Skeletal muscle cell (primary cell): ENCODE measurements around the gene CLPTM1.
A peak's percentile ranks its signal among the peaks of the same experiment; 100 is the strongest.
"Not testable (repeated sequence)": the region's sequence is repeated elsewhere in the genome, so short reads cannot be mapped to it uniquely, and the experiment has no call there.

Experiments used
- DNase-seq: peaks from one replicate; pipeline ENCODE4 v3.0.0-alpha.2; 2010; ENCODE audit warnings: low read depth
- H3K4me3 ChIP-seq: 2 replicates; pipeline ENCODE4 v1.5.1; 2011; ENCODE audit warnings: low read depth, mild to moderate bottlenecking, control low read depth, low read length, moderate library complexity

The CLPTM1 gene

GRCh38 chr19:44969437-44969836 is 14.3 kb downstream of the CLPTM1 start:
- H3K4me3 ChIP-seq: no peak overlapping the region
- no peak for DNase-seq

GRCh38 chr19:44971451-44971850 is 16.3 kb downstream of the CLPTM1 start:
- DNase-seq, H3K4me3 ChIP-seq: not testable (repeated sequence)

- H3K4me3 ChIP-seq: no peak overlapping the region
- DNase-seq: no peak
Measured at GRCh38 chr19:44972802-44973201, 17.6 kb downstream of the CLPTM1 start.

GRCh38 chr19:44973982-44974735 is 19.0 kb downstream of the CLPTM1 start:
- no peak for DNase-seq
- H3K4me3 ChIP-seq: no peak overlapping the region

GRCh38 chr19:44974857-44975256 is 19.7 kb downstream of the CLPTM1 start:
- no peak for DNase-seq
- H3K4me3 ChIP-seq: no peak overlapping the region

GRCh38 chr19:44975444-44975843 is 20.3 kb downstream of the CLPTM1 start:
- DNase-seq: no peak
- no peak overlapping the region for H3K4me3 ChIP-seq

GRCh38 chr19:44984005-44984404 is 28.8 kb downstream of the CLPTM1 start:
- no peak overlapping the region for H3K4me3 ChIP-seq
- no peak for DNase-seq

GRCh38 chr19:44985445-44985844 is 30.3 kb downstream of the CLPTM1 start:
- no peak overlapping the region for H3K4me3 ChIP-seq
- DNase-seq: no peak

- no peak overlapping the region for H3K4me3 ChIP-seq
- DNase-seq: no peak
Measured at GRCh38 chr19:44986389-44986788, 31.2 kb downstream of the CLPTM1 start.

- no peak overlapping the region for H3K4me3 ChIP-seq
- no peak for DNase-seq
Measured at GRCh38 chr19:44987148-44987675, 32.0 kb downstream of the CLPTM1 start.

GRCh38 chr19:44988273-44988672 is 33.1 kb downstream of the CLPTM1 start:
- DNase-seq: no peak
- H3K4me3 ChIP-seq: no peak overlapping the region

- DNase-seq: peak; percentile 15
Measured at GRCh38 chr19:44988896-44989556, 33.8 kb downstream of the CLPTM1 start.

GRCh38 chr19:44990459-44990858 is 35.3 kb downstream of the CLPTM1 start:
- no peak for DNase-seq
- H3K4me3 ChIP-seq: no peak overlapping the region

More at GRCh38 chr19:44988896-44989556, 33.8 kb downstream of the CLPTM1 start:
- H3K4me3 ChIP-seq: no peak overlapping the region

- H3K4me3 ChIP-seq: no peak overlapping the region
Measured at GRCh38 chr19:44990966-44991365, 35.8 kb downstream of the CLPTM1 start.

GRCh38 chr19:44992336-44993163 is 37.4 kb downstream of the CLPTM1 start:
- DNase-seq: no peak
- no peak overlapping the region for H3K4me3 ChIP-seq

More at GRCh38 chr19:44990966-44991365, 35.8 kb downstream of the CLPTM1 start:
- no peak for DNase-seq

- DNase-seq: no peak
- no peak overlapping the region for H3K4me3 ChIP-seq
Measured at GRCh38 chr19:44993526-44993925, 38.3 kb downstream of the CLPTM1 start.

- no peak for DNase-seq
- H3K4me3 ChIP-seq: no peak overlapping the region
Measured at GRCh38 chr19:44993926-44994537, 38.9 kb downstream of the CLPTM1 start.

- H3K4me3 ChIP-seq: no peak overlapping the region
- DNase-seq: no peak
Measured at GRCh38 chr19:44998025-44998424, 42.8 kb downstream of the CLPTM1 start.

- not testable (repeated sequence) for DNase-seq, H3K4me3 ChIP-seq
Measured at GRCh38 chr19:44999131-44999925, 44.1 kb downstream of the CLPTM1 start.
